Smooth muscle cell (in vitro differentiated cells): ENCODE measurements around the gene PPCDC. TPM values are rescaled to one million over a fixed set of nuclear protein-coding genes. Genes with fewer than 3 reads are reported as not detected.

Source experiments
- DNase-seq: peaks from one replicate; lab custom pipeline; 2025; ENCODE audit not compliant: unreplicated experiment; lab: John Stamatoyannopoulos, UW
- H2AFZ ChIP-seq: fragments of 200-600 bp; sonication (generic); 2 replicates; pipeline ENCODE4 v1.6.0; 2016; ENCODE audit warnings: antibody characterized with exemption, low read depth, mild to moderate bottlenecking
- H3F3A ChIP-seq: fragments of 200-600 bp; sonication (generic); 2 replicates; pipeline ENCODE4 v1.6.0; 2017; ENCODE audit warnings: antibody characterized with exemption, low read depth
- H3K27ac ChIP-seq: fragments of 200-600 bp; sonication (generic); 2 replicates; pipeline ENCODE4 v1.5.1; 2016; ENCODE audit warnings: low read depth, mild to moderate bottlenecking
- H3K27me3 ChIP-seq: fragments of 200-600 bp; sonication (generic); 2 replicates; pipeline ENCODE4 v1.6.1; 2016; ENCODE audit warnings: low read depth, mild to moderate bottlenecking
- H3K36me3 ChIP-seq: fragments of 200-600 bp; sonication (generic); 2 replicates; pipeline ENCODE4 v1.5.1; 2016; ENCODE audit warnings: low read depth
- H3K4me1 ChIP-seq: fragments of 200-600 bp; sonication (generic); 2 replicates; pipeline ENCODE4 v1.5.1; 2016; ENCODE audit warnings: low read depth
- H3K4me2 ChIP-seq: fragments of 200-600 bp; sonication (generic); 2 replicates; pipeline ENCODE4 v1.6.0; 2016; ENCODE audit warnings: mild to moderate bottlenecking
- H3K4me3 ChIP-seq: fragments of 200-600 bp; sonication (generic); 2 replicates; pipeline ENCODE4 v1.5.1; 2016; ENCODE audit warnings: mild to moderate bottlenecking
- H3K79me2 ChIP-seq: fragments of 200-600 bp; sonication (generic); 2 replicates; pipeline ENCODE4 v1.6.0; 2016; ENCODE audit warnings: low read depth, mild to moderate bottlenecking
- H3K9ac ChIP-seq: fragments of 200-600 bp; sonication (generic); 2 replicates; pipeline ENCODE4 v1.6.0; 2016; ENCODE audit warnings: low read depth
- H3K9me3 ChIP-seq: fragments of 200-600 bp; sonication (generic); replicated peaks from 2 replicates; pipeline ENCODE4 v1.5.1; 2016; ENCODE audit warnings: low read depth
- H4K20me1 ChIP-seq: fragments of 200-600 bp; sonication (generic); 2 replicates; pipeline ENCODE4 v1.6.0; 2016; ENCODE audit warnings: low read depth
- WGBS: methylation state at CpG from one replicate; pipeline ENCODE4 v1.1.7; 2016; ENCODE audit warnings: low lambda C conversion rate; 5-methylcytosine and 5-hydroxymethylcytosine counted together
- polyA plus RNA-seq: library from polyadenylated mRNA; unstranded; fragments of >200 nt; fragmentation: Nextera tagmentation; extraction: Ambion mirVana; gene quantifications from 2 replicates; pipeline ENCODE4 v1.2.1, GENCODE V29; 2016
- total RNA-seq: library from RNA; depleted of rRNA; stranded (reverse); fragments of >200 nt; gene quantifications from 2 replicates; pipeline ENCODE4 v1.2.3, GENCODE V29; 2014
- TF ChIP-seq, protein P1 (sequence below): fragments of 200-600 bp; sonication (generic); IDR thresholded peaks from 2 replicates; pipeline ENCODE4 v1.5.1; 2017; ENCODE audit warnings: borderline replicate concordance, mild to moderate bottlenecking, antibody characterized with exemption; ENCODE audit not compliant: insufficient read depth, poor library complexity, severe bottlenecking

PPCDC gene
- total and polyA plus RNA-seq, 2 experiments from 2014 or later = 7.8 to 33.7 TPM

GRCh38 chr15:75008629-75009326 lies 14.6 kb upstream of the PPCDC start:
- no peak overlapping the region for H3K4me3 ChIP-seq
- H3K27me3 ChIP-seq = no peaks in the 10 kb centered on the region
- WGBS = 99% methylated on average over 6 of the region's 6 CpGs
- H3F3A ChIP-seq = no peaks in the 10 kb centered on the region
- no peaks in the 10 kb centered on the region for H3K79me2 ChIP-seq
- H3K9me3 ChIP-seq = no peaks in the 10 kb centered on the region
- H3K9ac ChIP-seq = no peak overlapping the region
- H3K4me1 ChIP-seq = no peaks in the 10 kb centered on the region
- H3K27ac ChIP-seq = no peak overlapping the region
- no peak overlapping the region for H2AFZ ChIP-seq
- TF ChIP-seq, protein P1, sequence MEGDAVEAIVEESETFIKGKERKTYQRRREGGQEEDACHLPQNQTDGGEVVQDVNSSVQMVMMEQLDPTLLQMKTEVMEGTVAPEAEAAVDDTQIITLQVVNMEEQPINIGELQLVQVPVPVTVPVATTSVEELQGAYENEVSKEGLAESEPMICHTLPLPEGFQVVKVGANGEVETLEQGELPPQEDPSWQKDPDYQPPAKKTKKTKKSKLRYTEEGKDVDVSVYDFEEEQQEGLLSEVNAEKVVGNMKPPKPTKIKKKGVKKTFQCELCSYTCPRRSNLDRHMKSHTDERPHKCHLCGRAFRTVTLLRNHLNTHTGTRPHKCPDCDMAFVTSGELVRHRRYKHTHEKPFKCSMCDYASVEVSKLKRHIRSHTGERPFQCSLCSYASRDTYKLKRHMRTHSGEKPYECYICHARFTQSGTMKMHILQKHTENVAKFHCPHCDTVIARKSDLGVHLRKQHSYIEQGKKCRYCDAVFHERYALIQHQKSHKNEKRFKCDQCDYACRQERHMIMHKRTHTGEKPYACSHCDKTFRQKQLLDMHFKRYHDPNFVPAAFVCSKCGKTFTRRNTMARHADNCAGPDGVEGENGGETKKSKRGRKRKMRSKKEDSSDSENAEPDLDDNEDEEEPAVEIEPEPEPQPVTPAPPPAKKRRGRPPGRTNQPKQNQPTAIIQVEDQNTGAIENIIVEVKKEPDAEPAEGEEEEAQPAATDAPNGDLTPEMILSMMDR = no peak
- no peaks in the 10 kb centered on the region for H3K36me3 ChIP-seq
- H4K20me1 ChIP-seq = no peaks in the 10 kb centered on the region
- no peak for DNase-seq
- no peak overlapping the region for H3K4me2 ChIP-seq

- DNase-seq = no peak
- no peaks in the 10 kb centered on the region for H3K4me1 ChIP-seq
- 96% methylated on average over 15 of the region's 15 CpGs for WGBS
Observed at GRCh38 chr15:75016431-75016830, 7.0 kb upstream of the PPCDC start.

DNA sequence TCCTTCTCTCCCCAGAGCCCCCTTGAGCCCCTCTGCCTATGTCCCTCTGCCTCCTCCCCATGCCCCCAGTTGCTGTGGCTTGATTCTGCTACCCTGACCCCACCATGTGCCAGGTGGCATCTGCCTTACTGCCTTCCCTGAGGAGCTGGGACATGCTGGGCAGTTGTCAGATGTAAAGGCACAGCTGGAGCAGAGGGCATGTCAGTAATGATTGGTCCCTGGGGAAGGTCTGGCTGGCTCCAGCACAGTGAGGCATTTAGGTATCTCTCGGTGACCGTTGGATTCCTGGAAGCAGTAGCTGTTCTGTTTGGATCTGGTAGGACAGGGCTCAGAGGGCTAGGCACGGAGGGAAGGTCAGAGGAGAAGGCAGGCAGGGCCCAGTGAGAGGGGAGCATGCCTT lies 3.5 kb upstream of the PPCDC start:
- Histone ChIP-seq H2AFZ (no peak overlapping the region), H3K27me3 (no peaks in the 10 kb centered on the region), H3K27ac (no peak overlapping the region), H3K9ac (no peak overlapping the region), H3K4me1 (no peaks in the 10 kb centered on the region), H3K4me2 (no peak overlapping the region), H3K9me3 (no peaks in the 10 kb centered on the region), H3F3A (no peaks in the 10 kb centered on the region), H4K20me1 (no peaks in the 10 kb centered on the region), H3K4me3 (no peak overlapping the region), H3K79me2 (peaks cover 10% of the 10 kb centered on the region), H3K36me3 (no peaks in the 10 kb centered on the region)
- no peak for DNase-seq
- WGBS = 88% methylated on average over 3 of the region's 3 CpGs
- TF ChIP-seq, protein P1 = no peak

More at GRCh38 chr15:75016431-75016830, 7.0 kb upstream of the PPCDC start:
- no peak overlapping the region for H3K4me2 ChIP-seq
- no peak overlapping the region for H3K4me3 ChIP-seq
- H3K79me2 ChIP-seq = no peaks in the 10 kb centered on the region
- no peaks in the 10 kb centered on the region for H4K20me1 ChIP-seq
- no peaks in the 10 kb centered on the region for H3K27me3 ChIP-seq
- no peaks in the 10 kb centered on the region for H3F3A ChIP-seq
- no peak overlapping the region for H3K9ac ChIP-seq
- H3K9me3 ChIP-seq = no peaks in the 10 kb centered on the region
- no peak overlapping the region for H3K27ac ChIP-seq
- no peak overlapping the region for H2AFZ ChIP-seq
- TF ChIP-seq, protein P1 = no peak
- H3K36me3 ChIP-seq = no peaks in the 10 kb centered on the region

GRCh38 chr15:75021341-75021740 lies 2.0 kb upstream of the PPCDC start:
- Histone ChIP-seq H3K4me1 (no peaks in the 10 kb centered on the region), H4K20me1 (no peaks in the 10 kb centered on the region), H3K4me2 (no peak overlapping the region), H3K4me3 (no peak overlapping the region), H3K36me3 (no peaks in the 10 kb centered on the region), H3K79me2 (peaks cover 13% of the 10 kb centered on the region), H3K27ac (no peak overlapping the region), H3K9ac (no peak overlapping the region), H3K9me3 (no peaks in the 10 kb centered on the region), H2AFZ (no peak overlapping the region), H3F3A (no peaks in the 10 kb centered on the region), H3K27me3 (no peaks in the 10 kb centered on the region)
- TF ChIP-seq, protein P1 = no peak
- 89% methylated on average over 8 of the region's 8 CpGs for WGBS
- no peak for DNase-seq
